HEK293 (cell line): ENCODE results near the gene IL20RA.

Source experiments
- CTCF ChIA-PET: fragments of 350-600 bp; formaldehyde crosslinking; extraction: SDS; loops from one replicate; lab custom pipeline; 2021; ENCODE audit warnings: antibody characterized with exemption; lab: Yijun Ruan, JAX
- POLR2A ChIA-PET: fragments of 300-600 bp; formaldehyde crosslinking; extraction: SDS; loops from one replicate; lab custom pipeline; 2020; ENCODE audit warnings: antibody characterized with exemption, inconsistent platforms; lab: Yijun Ruan, JAX
- H3K27ac ChIP-seq: fragments of 200-500 bp; sonication (Bioruptor generic); 2 replicates; pipeline ENCODE4 v1.5.1; 2014; ENCODE audit warnings: low read depth, low read length, control low read depth, inconsistent platforms; ENCODE audit errors: extremely low read depth
- H3K36me3 ChIP-seq, 2 experiments: fragments of 200-500 bp in 1 of 2; sonication (Bioruptor generic) in 1 of 2; 1 replicate in 1 of 2; 2 replicates in 1 of 2; pipeline ENCODE4 v1.5.1; 2014 to 2017; ENCODE audit warnings: inconsistent platforms in 2 of 2, low read length in 2 of 2; ENCODE audit not compliant: control insufficient read depth in 2 of 2, insufficient read depth in 1 of 2
- H3K4me1 ChIP-seq: fragments of 200-500 bp; sonication (Bioruptor generic); 2 replicates; pipeline ENCODE4 v1.5.1; 2014; ENCODE audit warnings: mild to moderate bottlenecking, low read length, inconsistent platforms; ENCODE audit not compliant: control insufficient read depth, insufficient read depth
- H3K4me3 ChIP-seq: 2 replicates; pipeline ENCODE4 v1.5.1; 2011; ENCODE audit warnings: low read depth, mild to moderate bottlenecking, control low read depth, low read length, moderate library complexity
- H3K9me3 ChIP-seq: fragments of 200-500 bp; sonication (Bioruptor generic); 2 replicates; pipeline ENCODE4 v1.5.1; 2014; ENCODE audit warnings: low read depth, low read length, inconsistent platforms; ENCODE audit not compliant: control insufficient read depth, insufficient read depth
- ATF2 ChIP-seq: fragments of 450-650 bp; formaldehyde crosslinking; IDR thresholded peaks from 2 replicates; pipeline ENCODE4 v1.5.1; 2016; ENCODE audit warnings: missing biosample characterization, missing genetic modification characterization, low read depth
- PBX3 ChIP-seq: sonication (generic); formaldehyde crosslinking; IDR thresholded peaks from 2 replicates; pipeline ENCODE4 v1.8.1; 2022; ENCODE audit warnings: mild to moderate bottlenecking, moderate library complexity, missing genetic modification reagents
- PRDM2 ChIP-seq: fragments of 450-650 bp; formaldehyde crosslinking; IDR thresholded peaks from 2 replicates; pipeline ENCODE4 v1.5.1; 2016; ENCODE audit warnings: missing biosample characterization, missing genetic modification characterization, borderline replicate concordance
- TCF7L2 ChIP-seq: IDR thresholded peaks from 2 replicates; pipeline ENCODE4 v1.6.1; 2011; ENCODE audit warnings: low read depth, mild to moderate bottlenecking, inconsistent platforms, low read length, moderate library complexity, borderline replicate concordance
- WT1 ChIP-seq: fragments of 450-650 bp; formaldehyde crosslinking; IDR thresholded peaks from 2 replicates; pipeline ENCODE4 v1.5.1; 2016; ENCODE audit warnings: missing biosample characterization, missing genetic modification characterization
- ZBTB26 ChIP-seq: fragments of 450-650 bp; formaldehyde crosslinking; optimal IDR thresholded peaks from 2 replicates; pipeline ENCODE3; 2016; ENCODE audit warnings: missing biosample characterization, mild to moderate bottlenecking, missing genetic modification characterization
- ZBTB48 ChIP-seq: fragments of 450-650 bp; formaldehyde crosslinking; IDR thresholded peaks from 2 replicates; pipeline ENCODE4 v1.5.1; 2016; ENCODE audit warnings: missing biosample characterization, missing genetic modification characterization
- ZBTB8A ChIP-seq: fragments of 450-650 bp; formaldehyde crosslinking; IDR thresholded peaks from 2 replicates; pipeline ENCODE4 v1.5.1; 2016; ENCODE audit warnings: missing biosample characterization, missing genetic modification characterization
- ZFHX2 ChIP-seq: fragments of 450-650 bp; formaldehyde crosslinking; conservative IDR thresholded peaks from 2 replicates; pipeline ENCODE4 v1.5.1; 2016; ENCODE audit warnings: missing biosample characterization, missing genetic modification characterization
- ZNF10 ChIP-seq: fragments of 450-650 bp; formaldehyde crosslinking; IDR thresholded peaks from 2 replicates; pipeline ENCODE4 v1.5.1; 2017; ENCODE audit warnings: missing biosample characterization, missing genetic modification characterization
- ZNF184 ChIP-seq: fragments of 450-650 bp; IDR thresholded peaks from 2 replicates; pipeline ENCODE4 v1.5.1; 2018; ENCODE audit warnings: missing biosample characterization, mild to moderate bottlenecking, missing genetic modification characterization
- ZNF239 ChIP-seq: fragments of 450-650 bp; formaldehyde crosslinking; IDR thresholded peaks from 2 replicates; pipeline ENCODE4 v1.5.1; 2016; ENCODE audit warnings: missing biosample characterization, missing genetic modification characterization
- ZNF280D ChIP-seq: fragments of 450-650 bp; formaldehyde crosslinking; IDR thresholded peaks from 2 replicates; pipeline ENCODE4 v1.5.1; 2016; ENCODE audit warnings: missing biosample characterization, missing genetic modification characterization
- ZNF366 ChIP-seq: fragments of 450-650 bp; formaldehyde crosslinking; conservative IDR thresholded peaks from 2 replicates; pipeline ENCODE4 v1.5.1; 2016; ENCODE audit warnings: missing biosample characterization, missing genetic modification characterization
- ZNF391 ChIP-seq: fragments of 450-650 bp; formaldehyde crosslinking; IDR thresholded peaks from 2 replicates; pipeline ENCODE4 v1.5.1; 2016; ENCODE audit warnings: low read depth, missing biosample characterization, missing genetic modification characterization, borderline replicate concordance
- ZNF449 ChIP-seq: fragments of 450-650 bp; formaldehyde crosslinking; IDR thresholded peaks from 2 replicates; pipeline ENCODE4 v1.5.1; 2017; ENCODE audit warnings: missing biosample characterization, mild to moderate bottlenecking, missing genetic modification characterization, moderate library complexity
- ZNF48 ChIP-seq: fragments of 450-650 bp; formaldehyde crosslinking; IDR thresholded peaks from 2 replicates; pipeline ENCODE4 v1.5.1; 2016; ENCODE audit warnings: missing biosample characterization, missing genetic modification characterization
- ZNF501 ChIP-seq: fragments of 450-650 bp; formaldehyde crosslinking; IDR thresholded peaks from 2 replicates; pipeline ENCODE4 v1.5.1; 2016; ENCODE audit warnings: missing biosample characterization, missing genetic modification characterization
- ZNF560 ChIP-seq: fragments of 450-650 bp; formaldehyde crosslinking; IDR thresholded peaks from 2 replicates; pipeline ENCODE4 v1.5.1; 2017; ENCODE audit warnings: missing biosample characterization, missing genetic modification characterization, borderline replicate concordance
- ZNF776 ChIP-seq: fragments of 450-650 bp; formaldehyde crosslinking; IDR thresholded peaks from 2 replicates; pipeline ENCODE4 v1.5.0; 2017; ENCODE audit warnings: missing biosample characterization, missing genetic modification characterization, borderline replicate concordance
- ZNF785 ChIP-seq: fragments of 450-650 bp; formaldehyde crosslinking; IDR thresholded peaks from 2 replicates; pipeline ENCODE4 v1.5.1; 2016; ENCODE audit warnings: missing biosample characterization, missing genetic modification characterization

Gene IL20RA

GRCh38 chr6:136964398-136964797 is 80.4 kb downstream of the IL20RA start:
- H3K36me3 ChIP-seq = no peaks in the 10 kb centered on the region
- H3K9me3 ChIP-seq = no peaks in the 10 kb centered on the region
- ChIA-PET POLR2A (no interaction called here), CTCF (interaction anchor here (0.7 to 1.6 kb wide), 7 partner anchors 10 to 130 kb away, joined by 3 to 6 read pairs (median 3); partner anchors contain the start of gene SLC35D3)
- H3K4me3 ChIP-seq = no peak overlapping the region
- peaks cover 14% of the 10 kb centered on the region; the same call in 1 of the 2 replicates for H3K4me1 ChIP-seq
- no peak overlapping the region for H3K27ac ChIP-seq
- TF ChIP-seq ZNF501 (no peak), TCF7L2 (no peak), PBX3 (CRISPR knock-in tag) (no peak), PRDM2 (tag by site-specific recombination) (no peak), ZNF391 (tag by site-specific recombination) (no peak), ZNF239 (tag by site-specific recombination) (no peak), ZNF48 (tag by site-specific recombination) (no peak), ZNF776 (tag by site-specific recombination) (no peak), WT1 (tag by site-specific recombination) (no peak), ZNF184 (tag by site-specific recombination) (no peak), ZNF10 (tag by site-specific recombination) (no peak), ZFHX2 (tag by site-specific recombination) (no peak), ATF2 (tag by site-specific recombination) (no peak), ZBTB8A (tag by site-specific recombination) (no peak), ZNF785 (tag by site-specific recombination) (no peak), ZNF366 (no peak), ZNF560 (tag by site-specific recombination) (no peak)

- Histone ChIP-seq H3K4me1 (peaks cover 14% of the 10 kb centered on the region; the same call in 1 of the 2 replicates), H3K4me3 (no peak overlapping the region), H3K9me3 (no peaks in the 10 kb centered on the region), H3K36me3 (no peaks in the 10 kb centered on the region), H3K27ac (no peak overlapping the region)
- CTCF ChIA-PET = interaction anchor here (0.5 to 1.6 kb wide), 6 partner anchors 17 to 185 kb away, joined by 3 to 6 read pairs (median 4); partner anchors contain the start of gene SLC35D3
- POLR2A ChIA-PET = no interaction called here
- TF ChIP-seq ZBTB26 (tag by site-specific recombination) (no peak), ZNF449 (tag by site-specific recombination) (no peak), ZBTB48 (tag by site-specific recombination) (no peak), ZNF280D (tag by site-specific recombination) (no peak)
Observed at GRCh38 chr6:136963259-136963658, 81.5 kb downstream of the IL20RA start.
